Upper lobe of right lung (tissue), 1 donor: ENCODE data around the gene TBC1D22A. TPM values are rescaled to one million over a fixed set of nuclear protein-coding genes. Genes with fewer than 3 reads are reported as not detected.

Experiments used
- ATAC-seq: fragments of 200-7000 bp; cut with Tn5 transposase; one replicate; pipeline ENCODE4 v1.9.1; 2020; ENCODE audit warnings: mild to moderate bottlenecking, moderate library complexity
- DNase-seq: peaks from one replicate; pipeline ENCODE4 v3.0.0-alpha.2; 2020
- H3K27ac ChIP-seq: fragments of 200-600 bp; one replicate; pipeline ENCODE4 v1.8.0; 2022
- H3K27me3 ChIP-seq: fragments of 200-600 bp; one replicate; pipeline ENCODE4 v1.8.0; 2022; ENCODE audit warnings: mild to moderate bottlenecking
- H3K36me3 ChIP-seq: fragments of 200-600 bp; one replicate; pipeline ENCODE4 v1.8.0; 2022
- H3K4me1 ChIP-seq: fragments of 200-600 bp; one replicate; pipeline ENCODE4 v1.8.0; 2022
- H3K4me3 ChIP-seq: fragments of 200-600 bp; one replicate; pipeline ENCODE4 v1.8.0; 2022; ENCODE audit warnings: mild to moderate bottlenecking
- H3K9me3 ChIP-seq: fragments of 200-600 bp; one replicate; pipeline ENCODE4 v1.8.0; 2022
- intact Hi-C: fragments of 100-400 bp; cut with DNase I; formaldehyde crosslinking; loops from one replicate; pipeline ENCODE4 v1.11.0; 2022
- total RNA-seq: library from RNA; stranded (reverse); fragmentation: NEBNext Ultra II Directional; extraction: Animal tissue kit (Norgen Biotek cat#: 25700); gene quantifications from one replicate; pipeline ENCODE4 v1.2.1, GENCODE V29; 2021
- TF ChIP-seq, protein P1 (sequence below): fragments of 200-600 bp; IDR thresholded peaks from one replicate; pipeline ENCODE4 v1.8.0; 2022; ENCODE audit warnings: antibody characterized with exemption
- donor health status: DM: no; HTN: yes; CAD: no; lungs with severe emphysema.

TBC1D22A gene
- total RNA-seq, 1 donor from 2014 or later: 31.3 TPM

DNA sequence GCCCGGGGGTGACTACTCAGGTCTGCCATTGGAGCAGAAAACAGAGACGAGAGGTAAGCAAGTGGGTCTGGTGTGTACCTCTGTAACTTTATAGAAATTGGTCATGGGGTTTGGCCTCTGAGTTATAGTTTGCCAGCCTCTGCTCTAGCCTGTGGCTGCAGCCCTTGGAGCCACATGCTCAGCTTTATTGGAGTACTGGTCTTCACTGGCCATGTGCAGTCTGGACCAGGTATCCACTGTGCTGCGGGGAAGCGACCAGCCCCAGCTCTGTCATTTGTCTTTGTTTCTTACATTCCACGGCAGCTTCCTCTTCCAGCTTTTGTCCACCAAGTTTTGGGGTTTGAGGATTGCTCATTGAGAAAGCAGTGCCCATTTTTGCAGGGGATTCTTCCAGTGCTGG lies 453.4 kb downstream of the TBC1D22A start:
- no peak overlapping the region for H3K27ac ChIP-seq
- no peaks in the 10 kb centered on the region for H3K27me3 ChIP-seq
- H3K36me3 ChIP-seq: no peaks in the 10 kb centered on the region
- no peaks in the 10 kb centered on the region for H3K9me3 ChIP-seq
- TF ChIP-seq, protein P1, sequence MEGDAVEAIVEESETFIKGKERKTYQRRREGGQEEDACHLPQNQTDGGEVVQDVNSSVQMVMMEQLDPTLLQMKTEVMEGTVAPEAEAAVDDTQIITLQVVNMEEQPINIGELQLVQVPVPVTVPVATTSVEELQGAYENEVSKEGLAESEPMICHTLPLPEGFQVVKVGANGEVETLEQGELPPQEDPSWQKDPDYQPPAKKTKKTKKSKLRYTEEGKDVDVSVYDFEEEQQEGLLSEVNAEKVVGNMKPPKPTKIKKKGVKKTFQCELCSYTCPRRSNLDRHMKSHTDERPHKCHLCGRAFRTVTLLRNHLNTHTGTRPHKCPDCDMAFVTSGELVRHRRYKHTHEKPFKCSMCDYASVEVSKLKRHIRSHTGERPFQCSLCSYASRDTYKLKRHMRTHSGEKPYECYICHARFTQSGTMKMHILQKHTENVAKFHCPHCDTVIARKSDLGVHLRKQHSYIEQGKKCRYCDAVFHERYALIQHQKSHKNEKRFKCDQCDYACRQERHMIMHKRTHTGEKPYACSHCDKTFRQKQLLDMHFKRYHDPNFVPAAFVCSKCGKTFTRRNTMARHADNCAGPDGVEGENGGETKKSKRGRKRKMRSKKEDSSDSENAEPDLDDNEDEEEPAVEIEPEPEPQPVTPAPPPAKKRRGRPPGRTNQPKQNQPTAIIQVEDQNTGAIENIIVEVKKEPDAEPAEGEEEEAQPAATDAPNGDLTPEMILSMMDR: no peak
- intact Hi-C loops: no loop called here
- H3K4me1 ChIP-seq: no peaks in the 10 kb centered on the region
- no peak for ATAC-seq
- H3K4me3 ChIP-seq: no peak overlapping the region
- DNase-seq: no peak

- Histone ChIP-seq H3K36me3 (no peaks in the 10 kb centered on the region), H3K4me3 (no peak overlapping the region), H3K27me3 (no peaks in the 10 kb centered on the region), H3K27ac (no peak overlapping the region), H3K9me3 (no peaks in the 10 kb centered on the region), H3K4me1 (no peaks in the 10 kb centered on the region)
- no peak for DNase-seq
- no peak for ATAC-seq
- TF ChIP-seq, protein P1: no peak
- intact Hi-C loops: no loop called here
Observed at GRCh38 chr22:47218671-47219070, 456.2 kb downstream of the TBC1D22A start.

GRCh38 chr22:47219789-47220188 lies 457.3 kb downstream of the TBC1D22A start:
- DNase-seq: no peak

GRCh38 chr22:47220752-47221151 lies 458.3 kb downstream of the TBC1D22A start:
- H3K4me3 ChIP-seq: no peak overlapping the region
- intact Hi-C loops: no loop called here
- no peaks in the 10 kb centered on the region for H3K4me1 ChIP-seq
- no peaks in the 10 kb centered on the region for H3K9me3 ChIP-seq
- H3K27me3 ChIP-seq: no peaks in the 10 kb centered on the region
- DNase-seq (no peak), ATAC-seq (no peak)
- H3K27ac ChIP-seq: no peak overlapping the region
- no peaks in the 10 kb centered on the region for H3K36me3 ChIP-seq
- TF ChIP-seq, protein P1: no peak

More at GRCh38 chr22:47219789-47220188, 457.3 kb downstream of the TBC1D22A start:
- intact Hi-C loops: no loop called here
- no peaks in the 10 kb centered on the region for H3K36me3 ChIP-seq
- no peaks in the 10 kb centered on the region for H3K4me1 ChIP-seq
- ATAC-seq: no peak
- TF ChIP-seq, protein P1: no peak
- no peaks in the 10 kb centered on the region for H3K27me3 ChIP-seq
- no peak overlapping the region for H3K27ac ChIP-seq
- no peaks in the 10 kb centered on the region for H3K9me3 ChIP-seq
- H3K4me3 ChIP-seq: no peak overlapping the region

- H3K4me3 ChIP-seq: no peak overlapping the region
- ATAC-seq (no peak), DNase-seq (no peak)
- intact Hi-C loops: no loop called here
- H3K4me1 ChIP-seq: no peaks in the 10 kb centered on the region
- H3K36me3 ChIP-seq: no peaks in the 10 kb centered on the region
- H3K27ac ChIP-seq: no peak overlapping the region
- TF ChIP-seq, protein P1: no peak
- H3K27me3 ChIP-seq: no peaks in the 10 kb centered on the region
- H3K9me3 ChIP-seq: no peaks in the 10 kb centered on the region
Observed at GRCh38 chr22:47221840-47222615, 459.6 kb downstream of the TBC1D22A start.

Other genes starting within 250 kb of the TBC1D22A start
- 53.5 TPM for gene CELSR1, start 225.0 kb upstream of the TBC1D22A start, total RNA-seq
- 71.4 TPM for gene GRAMD4, start 142.3 kb upstream of the TBC1D22A start, total RNA-seq
- gene CERK, start 24.4 kb upstream of the TBC1D22A start, total RNA-seq: 28.1 TPM